Left lobe of liver (tissue), 2 donors: ENCODE measurements around the gene STARD13. TPM values are rescaled to one million over a fixed set of nuclear protein-coding genes. Genes with fewer than 3 reads are reported as not detected.

Experiments
- ATAC-seq: fragments of 200-7000 bp; cut with Tn5 transposase; one replicate; pipeline ENCODE4 v1.9.1; 2020; ENCODE audit warnings: mild to moderate bottlenecking, moderate library complexity
- DNase-seq: peaks from one replicate; pipeline ENCODE4 v3.0.0-alpha.2; 2020; ENCODE audit warnings: low spot score
- total RNA-seq: library from RNA; stranded (reverse); gene quantifications from one replicate; pipeline ENCODE4 v1.2.1, GENCODE V29; 2021
- donor health status: DM: no; HTN: no; CAD: no; lungs with moderate emphysema.
- donor health status: DM: no; HTN: yes; CAD: no.

The STARD13 gene
- total RNA-seq, 1 donor from 2014 or later = 14.1 TPM

- no peak for DNase-seq
- no peak for ATAC-seq
Measured at GRCh38 chr13:33105387-33106005, 180.1 kb downstream of the STARD13 start.

GRCh38 chr13:33103457-33103856 lies 182.1 kb downstream of the STARD13 start:
- no peak for ATAC-seq

GRCh38 chr13:33101835-33102234 lies 183.7 kb downstream of the STARD13 start:
- ATAC-seq (no peak), DNase-seq (no peak)

More at GRCh38 chr13:33103457-33103856, 182.1 kb downstream of the STARD13 start:
- DNase-seq = no peak

DNA sequence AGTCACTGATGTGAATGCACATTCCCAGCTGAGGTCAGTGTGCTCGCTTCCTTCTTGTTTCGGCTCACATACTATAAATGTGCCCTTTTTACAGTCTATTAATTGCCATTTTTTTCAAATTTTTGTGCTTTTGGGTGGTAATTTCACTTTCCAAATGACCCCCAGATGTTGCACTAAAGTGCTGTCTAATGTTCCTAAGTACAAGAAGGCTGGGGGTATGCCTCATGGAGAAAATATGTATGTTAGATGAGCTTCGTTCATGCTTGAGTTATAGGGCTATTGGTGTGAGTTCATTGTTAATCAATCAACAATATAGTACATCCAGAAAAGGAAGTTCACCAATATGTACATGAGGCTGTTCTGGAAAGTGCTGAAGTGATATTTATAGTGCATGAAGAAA lies 184.7 kb downstream of the STARD13 start:
- DNase-seq (no peak), ATAC-seq (no peak)

GRCh38 chr13:33099860-33100259 lies 185.7 kb downstream of the STARD13 start:
- ATAC-seq (no peak), DNase-seq (no peak)

DNA sequence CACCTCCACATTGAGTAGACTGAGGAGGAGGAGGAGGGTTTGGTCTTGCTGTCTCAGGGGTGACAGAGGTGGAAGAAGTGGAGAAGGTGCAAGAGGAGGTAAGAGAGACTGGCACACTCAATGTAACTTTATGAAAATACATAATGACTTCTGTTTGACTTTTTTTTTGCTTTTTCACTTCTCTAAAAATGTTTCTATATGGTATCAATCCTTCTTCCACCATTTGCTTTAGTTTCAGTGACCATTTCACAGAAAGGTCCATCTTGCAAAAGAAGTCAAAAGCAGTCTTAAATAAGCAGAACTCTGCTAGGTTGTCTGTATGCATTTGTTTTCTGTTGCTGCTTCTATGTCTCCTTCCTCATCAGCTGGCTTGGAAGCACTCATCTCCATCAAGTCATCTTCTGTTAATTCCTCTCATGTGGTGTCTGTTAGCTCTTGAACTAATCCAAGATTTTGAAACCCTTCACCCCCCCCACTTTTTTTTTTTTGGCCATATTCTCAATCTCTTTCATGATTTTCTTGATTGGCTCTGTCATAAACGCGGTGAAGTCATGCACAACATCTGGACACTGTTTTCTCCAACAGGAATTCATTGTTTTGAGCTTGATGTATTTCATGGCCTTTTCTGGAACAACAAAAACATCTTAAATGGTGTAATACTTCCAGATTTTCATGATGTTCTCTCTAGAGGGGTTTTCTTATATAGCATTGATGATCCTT lies 188.5 kb downstream of the STARD13 start:
- DNase-seq (no peak), ATAC-seq (no peak)

GRCh38 chr13:33092073-33092987 lies 193.2 kb downstream of the STARD13 start:
- DNase-seq (no peak), ATAC-seq (no peak)

DNA sequence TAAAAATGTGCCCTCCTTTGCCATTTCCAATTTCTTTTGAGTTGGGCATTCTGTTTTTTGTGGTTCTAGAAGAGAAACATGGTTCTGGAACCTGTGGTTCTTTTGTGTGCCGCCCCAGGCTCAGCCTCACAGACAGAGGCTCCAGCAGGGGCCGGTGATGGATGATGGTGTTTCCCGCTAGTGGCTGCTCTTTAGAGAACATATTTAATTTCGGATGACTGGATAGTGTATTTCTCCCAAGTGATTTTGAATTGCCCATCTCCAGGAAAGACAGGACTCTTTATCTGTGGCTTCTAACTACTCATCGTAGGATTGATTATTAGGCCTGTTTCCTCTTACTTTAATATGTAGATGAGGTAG lies 194.2 kb downstream of the STARD13 start:
- ATAC-seq = no peak

GRCh38 chr13:33090755-33091414 lies 194.7 kb downstream of the STARD13 start:
- no peak for DNase-seq
- ATAC-seq = no peak

More for the DNA sequence above, 194.2 kb downstream of the STARD13 start:
- DNase-seq = no peak

GRCh38 chr13:33089311-33089710 lies 196.2 kb downstream of the STARD13 start:
- no peak for ATAC-seq

GRCh38 chr13:33087790-33088189 lies 197.8 kb downstream of the STARD13 start:
- no peak for DNase-seq
- ATAC-seq = no peak

More at GRCh38 chr13:33089311-33089710, 196.2 kb downstream of the STARD13 start:
- no peak for DNase-seq

- ATAC-seq (no peak), DNase-seq (no peak)
Measured at GRCh38 chr13:33087091-33087490, 198.5 kb downstream of the STARD13 start.

DNA sequence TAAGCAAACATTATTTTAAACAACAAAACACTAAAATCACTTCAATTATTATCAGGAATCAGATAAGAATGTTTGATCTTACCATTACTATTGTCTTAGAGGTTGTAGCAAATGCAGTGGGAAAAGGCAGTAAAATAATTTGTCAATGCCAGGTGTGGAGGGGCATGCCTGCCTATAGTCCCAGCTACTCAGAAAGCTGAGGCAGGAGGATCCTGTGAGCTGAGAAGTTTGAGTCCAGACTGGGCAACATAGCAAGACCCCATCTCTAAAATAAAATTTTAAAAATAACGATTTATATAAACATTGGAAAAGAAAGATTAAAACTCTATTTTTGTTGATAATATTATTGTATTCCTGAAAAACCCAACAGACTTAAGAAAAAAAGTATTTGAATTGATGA lies 202.5 kb downstream of the STARD13 start:
- DNase-seq = no peak
- ATAC-seq = no peak

DNA sequence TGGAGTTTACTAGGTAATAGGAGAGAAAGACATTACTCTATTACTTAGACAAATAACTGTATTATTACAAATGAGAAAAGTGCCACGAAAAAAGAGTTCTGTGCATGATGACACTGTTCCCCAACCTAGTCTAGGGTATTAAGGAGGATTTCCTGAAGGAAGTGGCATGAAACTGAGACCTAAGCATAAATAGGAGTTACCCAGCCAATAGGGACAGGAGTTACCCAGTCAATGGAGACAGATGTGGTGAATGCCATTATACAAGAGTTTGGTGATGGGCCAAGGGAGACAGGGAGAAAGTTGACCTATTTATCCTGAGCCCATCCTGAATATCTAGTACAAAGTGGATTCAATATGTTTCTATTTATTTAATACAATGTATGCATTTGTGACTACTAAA lies 203.9 kb downstream of the STARD13 start:
- ATAC-seq = no peak
- no peak for DNase-seq

- DNase-seq (no peak), ATAC-seq (no peak)
Measured at GRCh38 chr13:33080972-33081590, 204.5 kb downstream of the STARD13 start.

- ATAC-seq (no peak), DNase-seq (no peak)
Measured at GRCh38 chr13:33079960-33080359, 205.6 kb downstream of the STARD13 start.

DNA sequence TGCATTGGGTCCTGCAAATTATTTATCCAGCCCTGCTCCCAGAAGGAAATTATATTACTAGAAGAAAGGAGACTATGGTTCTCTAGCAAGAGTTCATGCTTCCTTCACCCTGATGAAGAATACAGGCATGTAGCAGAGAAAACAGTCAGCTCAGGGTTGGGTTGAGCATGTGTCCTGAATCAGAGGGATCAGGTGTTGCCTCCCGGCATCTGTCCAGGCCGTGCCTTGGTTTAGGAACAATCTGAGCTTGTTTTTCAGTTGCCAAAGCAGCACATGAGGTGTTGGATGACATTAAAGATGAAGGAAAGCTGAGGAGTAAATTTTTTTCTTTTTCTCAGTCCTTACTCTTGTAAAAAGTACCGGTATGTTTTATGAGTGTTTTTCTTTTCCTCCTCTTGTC lies 207.3 kb downstream of the STARD13 start:
- DNase-seq (no peak), ATAC-seq (no peak)

- ATAC-seq (no peak), DNase-seq (no peak)
Measured at GRCh38 chr13:33076001-33076992, 209.3 kb downstream of the STARD13 start.

DNA sequence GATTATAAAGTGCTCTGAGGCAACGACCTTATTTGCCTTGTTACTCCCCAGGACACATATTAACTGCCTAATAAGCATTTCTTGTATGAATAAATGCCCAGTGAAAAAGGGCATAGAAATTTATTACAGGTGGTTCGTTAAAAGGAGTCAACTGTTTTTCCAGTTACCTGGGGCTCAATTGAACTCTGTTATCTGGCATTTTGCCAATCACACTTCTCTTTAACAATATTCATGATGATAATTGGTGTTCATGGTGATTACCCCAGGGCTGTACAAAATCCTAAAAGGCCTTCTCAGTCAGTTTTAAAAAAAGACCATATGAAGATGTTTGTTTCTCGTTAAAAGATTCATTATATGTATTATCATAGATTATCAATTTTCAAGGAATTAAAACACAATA lies 212.2 kb downstream of the STARD13 start:
- DNase-seq = no peak
- no peak for ATAC-seq
